Ovary (tissue), 9 donors: Measurements from ENCODE around the gene AEBP2. TPM values are rescaled to one million over a fixed set of nuclear protein-coding genes. Genes with fewer than 3 reads are reported as not detected.

Experiments
- DNase-seq, 5 donors: peaks; one replicate each; pipeline ENCODE4 v3.0.0-alpha.2; 2019 to 2020
- H3K27ac ChIP-seq, 2 donors: fragments of 200-600 bp; one replicate each; pipeline versions ENCODE4 v1.5.1 to v1.8.0; 2019 to 2022
- H3K27me3 ChIP-seq: fragments of 200-600 bp; one replicate; pipeline ENCODE4 v1.8.0; 2022
- H3K36me3 ChIP-seq: fragments of 200-600 bp; sonication (generic); one replicate; pipeline ENCODE4 v1.5.1; 2019
- H3K4me1 ChIP-seq: one replicate; pipeline ENCODE4 v1.8.1; 2013; ENCODE audit warnings: mild to moderate bottlenecking, moderate library complexity; ENCODE audit not compliant: insufficient read depth
- H3K4me3 ChIP-seq: fragments of 200-600 bp; sonication (generic); one replicate; pipeline ENCODE4 v1.5.1; 2017
- H3K9me3 ChIP-seq, 2 donors: fragments of 200-600 bp in 1 of 2; sonication (generic) in 1 of 2; one replicate each; pipeline versions ENCODE4 v1.5.1 to v1.8.1; 2013 to 2019; ENCODE audit warnings: mild to moderate bottlenecking in 1 of 2, moderate library complexity in 1 of 2
- EP300 ChIP-seq: sonication (generic); formaldehyde crosslinking; IDR thresholded peaks from one replicate; pipeline ENCODE4 v1.6.1; 2017; ENCODE audit warnings: antibody characterized with exemption
- POLR2A ChIP-seq: fragments of 450-650 bp; IDR thresholded peaks from one replicate; pipeline ENCODE4 v1.6.1; 2017; ENCODE audit warnings: antibody characterized with exemption, mild to moderate bottlenecking, moderate library complexity
- WGBS, 3 donors: extraction: QIAGEN DNeasy Blood & Tissue Kit in 1 of 3; methylation state at CpG; one replicate each; pipeline versions ENCODE4 v1.1.5 to v1.1.7; 2013 to 2017; 5-methylcytosine and 5-hydroxymethylcytosine counted together
- intact Hi-C, 4 donors: fragments of 100-400 bp; cut with DNase I; formaldehyde crosslinking; loops; one replicate each; pipeline versions ENCODE4 v1.11.0 to v1.15.1; 2022 to 2023
- polyA plus RNA-seq, 2 donors: library from polyadenylated mRNA; stranded (reverse); fragments of 200-250 nt in 1 of 2; fragments of 350-450 nt in 1 of 2; fragmentation: Illumina TruSeq in 1 of 2; extraction: RNeasy Lipid Tissue Mini Kit (QIAGEN cat#74804) in 1 of 2; gene quantifications; one replicate each; pipeline ENCODE4 v1.2.3, GENCODE V29; 2013 to 2014
- total RNA-seq, 7 donors: library from RNA; depleted of rRNA in 2 of 7; stranded (reverse); fragments of >200 nt in 2 of 7; fragmentation: NEBNext Ultra II Directional in 3 of 7; extraction: Animal tissue kit (Norgen Biotek cat#: 25700) in 3 of 7; gene quantifications; one replicate each; pipeline versions ENCODE4 v1.1.0 to v1.2.4, GENCODE V29; 2016 to 2023
- TF ChIP-seq, protein P1 (sequence below), 3 donors: fragments of 450-650 bp in 2 of 3; fragments of 200-600 bp in 1 of 3; IDR thresholded peaks; one replicate each; pipeline versions ENCODE4 v1.5.1 to v1.8.0; 2016 to 2022; ENCODE audit warnings: antibody characterized with exemption in 3 of 3, mild to moderate bottlenecking in 1 of 3
- donor health status: DM: no; HTN: no; CAD: no; lungs with moderate emphysema.
- donor health status: DM: no; HTN: no; CAD: no.
- donor health status: Bipolar disorder and iron deficiency.
- donor health status: DM: yes; HTN: yes; CAD: no.
- donor health status: DM: no; HTN: no; CAD: no.
- donor health status: DM: yes; HTN: yes; CAD: no.

Gene AEBP2
- total and polyA plus RNA-seq, 9 donors: 22.4 to 62.4 (median 50.3) TPM

- Histone ChIP-seq H3K4me3 (no peak overlapping the region), H3K36me3 (no peaks in the 10 kb centered on the region), H3K27me3 (no peaks in the 10 kb centered on the region), H3K4me1 (peaks cover 8% of the 10 kb centered on the region), H3K9me3 (no peaks in the 10 kb centered on the region), H3K27ac (no peak overlapping the region)
- TF ChIP-seq, protein P1, sequence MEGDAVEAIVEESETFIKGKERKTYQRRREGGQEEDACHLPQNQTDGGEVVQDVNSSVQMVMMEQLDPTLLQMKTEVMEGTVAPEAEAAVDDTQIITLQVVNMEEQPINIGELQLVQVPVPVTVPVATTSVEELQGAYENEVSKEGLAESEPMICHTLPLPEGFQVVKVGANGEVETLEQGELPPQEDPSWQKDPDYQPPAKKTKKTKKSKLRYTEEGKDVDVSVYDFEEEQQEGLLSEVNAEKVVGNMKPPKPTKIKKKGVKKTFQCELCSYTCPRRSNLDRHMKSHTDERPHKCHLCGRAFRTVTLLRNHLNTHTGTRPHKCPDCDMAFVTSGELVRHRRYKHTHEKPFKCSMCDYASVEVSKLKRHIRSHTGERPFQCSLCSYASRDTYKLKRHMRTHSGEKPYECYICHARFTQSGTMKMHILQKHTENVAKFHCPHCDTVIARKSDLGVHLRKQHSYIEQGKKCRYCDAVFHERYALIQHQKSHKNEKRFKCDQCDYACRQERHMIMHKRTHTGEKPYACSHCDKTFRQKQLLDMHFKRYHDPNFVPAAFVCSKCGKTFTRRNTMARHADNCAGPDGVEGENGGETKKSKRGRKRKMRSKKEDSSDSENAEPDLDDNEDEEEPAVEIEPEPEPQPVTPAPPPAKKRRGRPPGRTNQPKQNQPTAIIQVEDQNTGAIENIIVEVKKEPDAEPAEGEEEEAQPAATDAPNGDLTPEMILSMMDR (IDR thresholded peaks at IDR 0.05): no peak
- DNase-seq: no peak
- intact Hi-C loops: no loop called here
These were observed 105.1 kb downstream of the AEBP2 start for GRCh38 chr12:19544353-19544752.

DNA sequence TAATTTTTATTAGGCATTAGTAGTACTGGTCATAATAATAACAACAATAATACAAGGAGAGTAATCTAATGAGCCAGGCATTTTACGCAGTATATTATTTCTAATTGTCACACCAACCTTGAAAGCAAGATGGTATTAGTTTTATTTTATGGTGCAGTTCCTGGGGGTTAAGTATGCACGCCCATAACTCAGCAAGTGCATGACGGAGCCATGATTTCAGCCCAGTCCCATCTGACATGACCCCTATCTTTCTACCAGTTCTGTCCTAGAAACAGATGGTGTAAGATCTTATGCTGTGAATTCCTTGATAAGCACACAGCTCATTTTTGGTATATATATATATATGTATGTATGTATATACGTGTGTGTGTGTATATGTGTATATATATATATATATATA lies 106.0 kb downstream of the AEBP2 start:
- no peak overlapping the region for H3K27ac ChIP-seq
- intact Hi-C loops: no loop called here
- no peak for DNase-seq

DNA sequence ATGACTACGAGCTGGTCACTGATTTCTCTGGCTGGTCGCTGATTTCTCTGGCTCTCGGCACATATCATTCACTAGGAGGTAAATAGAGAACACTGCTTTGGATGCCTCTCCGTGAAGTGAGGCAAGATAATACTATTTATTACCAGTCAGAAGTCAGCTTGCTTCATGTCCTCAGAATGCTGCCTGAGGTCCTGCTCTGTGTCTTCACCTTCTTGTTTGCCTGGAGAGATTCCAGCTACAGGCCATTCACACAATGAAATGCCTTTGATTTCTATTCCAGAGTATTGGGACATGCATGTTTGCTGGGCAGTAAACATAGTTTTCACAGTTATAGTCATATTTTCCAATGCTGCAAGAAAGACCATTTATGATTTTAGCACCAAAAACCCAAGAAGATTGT lies 106.7 kb downstream of the AEBP2 start:
- Histone ChIP-seq H3K4me3 (no peak overlapping the region), H3K27ac (no peak overlapping the region), H3K9me3 (no peaks in the 10 kb centered on the region), H3K27me3 (no peaks in the 10 kb centered on the region), H3K36me3 (no peaks in the 10 kb centered on the region), H3K4me1 (peaks cover 8% of the 10 kb centered on the region)
- peak in 1 of 5 donors; percentile 30 for DNase-seq
- WGBS, 3 donors: 7 to 9% (median 9%) methylated on average over 4 of the region's 4 CpGs
- intact Hi-C loops: no loop called here
- TF ChIP-seq, protein P1 (IDR thresholded peaks at IDR 0.05): no peak
- no peak for TF ChIP-seq POLR2A
- TF ChIP-seq EP300: no peak

More for the DNA sequence above, 106.0 kb downstream of the AEBP2 start:
- H3K27me3 ChIP-seq: no peaks in the 10 kb centered on the region
- 71 to 75% (median 71%) methylated on average over 4 of the region's 4 CpGs for WGBS, 3 donors
- H3K4me3 ChIP-seq: no peak overlapping the region
- TF ChIP-seq POLR2A: no peak
- TF ChIP-seq EP300: no peak
- TF ChIP-seq, protein P1 (IDR thresholded peaks at IDR 0.05): no peak
- no peaks in the 10 kb centered on the region for H3K36me3 ChIP-seq
- H3K9me3 ChIP-seq: no peaks in the 10 kb centered on the region
- H3K4me1 ChIP-seq: peaks cover 8% of the 10 kb centered on the region

DNA sequence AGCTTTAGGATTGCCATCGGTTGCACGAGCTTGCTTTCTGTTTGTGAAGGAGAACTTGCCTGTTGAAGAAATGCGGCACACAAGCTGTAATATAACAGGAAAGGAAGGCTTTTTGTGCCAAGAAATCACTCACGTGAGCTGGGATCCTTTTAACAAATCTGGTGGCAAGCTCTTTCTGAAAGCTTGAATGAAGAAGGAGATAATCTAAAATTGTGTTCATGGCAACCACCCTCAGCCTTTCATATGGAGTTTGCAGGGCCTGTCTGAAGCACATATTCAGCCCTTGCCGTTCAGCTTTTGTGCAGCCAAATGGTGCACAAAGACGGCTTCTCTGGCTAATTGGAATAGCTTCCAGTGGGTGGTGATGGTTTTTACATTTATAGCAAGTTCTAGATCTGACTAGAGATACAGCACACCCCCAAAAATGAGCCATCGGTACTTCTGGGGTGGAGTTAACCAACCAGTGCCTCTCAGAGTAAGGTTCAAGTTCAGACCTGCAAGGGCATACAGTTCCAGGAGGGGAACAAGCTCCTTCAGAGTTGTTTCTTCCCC lies 107.4 kb downstream of the AEBP2 start:
- 1 to 4% (median 2%) methylated on average over 7 of the region's 7 CpGs for WGBS, 3 donors
- TF ChIP-seq POLR2A (no peak), EP300 (no peak)
- TF ChIP-seq, protein P1 (IDR thresholded peaks at IDR 0.05): no peak
- intact Hi-C loops: no loop called here
- Histone ChIP-seq H3K27ac (peak overlapping the region in 1 of 2 donors; percentile 56), H3K4me1 (peaks cover 8% of the 10 kb centered on the region), H3K9me3 (no peaks in the 10 kb centered on the region), H3K36me3 (no peaks in the 10 kb centered on the region), H3K4me3 (no peak overlapping the region), H3K27me3 (no peaks in the 10 kb centered on the region)
- DNase-seq: peak in 1 of 5 donors; percentile 17
